HG03457 (cell line): ENCODE measurements around the gene IGSF21.

Experiments
- ATAC-seq: cut with Tn5 transposase; IDR thresholded peaks from one replicate; pipeline ENCODE4 v1.9.1; 2021; ENCODE audit warnings: moderate number of reproducible peaks; ENCODE audit not compliant: unreplicated experiment

The IGSF21 gene

DNA sequence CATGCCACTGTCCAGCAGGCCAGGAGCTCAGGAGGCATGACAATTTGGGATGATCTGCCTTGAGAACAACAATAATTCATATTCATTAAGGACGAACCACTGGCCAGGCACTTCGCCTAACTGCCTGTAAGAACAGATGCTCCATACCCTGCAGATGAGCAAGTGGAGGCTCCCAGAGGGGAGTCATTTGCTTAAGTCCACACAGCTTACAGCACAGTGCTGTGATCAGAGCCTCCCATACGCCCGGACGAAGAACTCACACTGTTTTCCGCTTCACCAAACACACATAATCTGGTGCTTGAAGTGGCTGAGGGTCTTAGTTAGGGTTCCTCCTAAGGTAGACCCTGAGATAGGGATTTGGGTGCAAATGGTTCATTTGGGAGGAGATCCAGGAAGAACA is 279.7 kb downstream of the IGSF21 start:
- ATAC-seq: no peak

DNA sequence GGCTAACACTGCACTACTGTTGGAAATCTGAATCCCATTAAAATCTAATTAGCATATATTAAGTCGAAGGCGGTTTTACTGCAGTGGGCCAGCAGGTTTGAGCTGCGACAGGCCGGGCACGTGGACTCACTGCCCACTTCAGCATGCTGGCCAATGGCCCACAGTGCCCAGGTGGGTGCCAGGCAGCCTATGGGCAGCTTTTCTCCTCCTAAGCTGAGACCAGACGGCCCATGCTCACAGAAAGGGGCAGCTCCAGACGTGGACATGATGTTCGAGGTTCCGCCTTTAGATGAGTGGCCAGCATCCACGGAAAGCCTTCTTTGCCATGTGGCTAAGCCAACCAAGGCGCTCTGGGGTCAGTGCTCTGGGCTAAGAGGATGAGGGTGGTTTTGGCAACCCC is 283.4 kb downstream of the IGSF21 start:
- ATAC-seq: no peak

DNA sequence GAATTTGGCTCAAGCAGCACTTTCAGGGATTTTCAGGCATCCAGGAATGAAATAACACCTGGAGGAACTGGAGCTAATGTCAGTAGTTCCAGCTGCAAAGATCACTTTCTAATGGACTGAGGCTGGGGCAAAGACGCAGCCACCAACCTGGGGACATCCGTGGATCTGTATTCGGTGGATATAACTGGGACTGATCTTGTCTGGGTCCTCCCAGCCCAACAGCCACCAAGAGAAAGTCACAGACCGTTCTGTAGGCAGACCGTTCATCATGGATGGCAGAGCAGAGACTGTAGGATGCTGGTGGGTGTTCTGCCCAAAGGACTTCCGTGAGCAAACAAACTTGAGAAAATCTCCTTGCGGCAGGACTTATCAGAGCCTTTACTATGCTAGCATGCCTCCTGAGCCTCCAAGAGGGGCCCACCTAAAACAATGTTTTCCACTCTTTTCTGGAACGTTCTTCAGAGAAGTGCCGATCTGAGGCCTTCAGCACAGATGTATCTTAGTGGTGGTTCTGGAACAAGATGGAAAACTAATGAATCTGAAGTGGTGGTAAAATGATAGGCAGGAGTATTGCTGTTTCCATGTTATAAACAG is 287.1 kb downstream of the IGSF21 start:
- ATAC-seq: no peak

DNA sequence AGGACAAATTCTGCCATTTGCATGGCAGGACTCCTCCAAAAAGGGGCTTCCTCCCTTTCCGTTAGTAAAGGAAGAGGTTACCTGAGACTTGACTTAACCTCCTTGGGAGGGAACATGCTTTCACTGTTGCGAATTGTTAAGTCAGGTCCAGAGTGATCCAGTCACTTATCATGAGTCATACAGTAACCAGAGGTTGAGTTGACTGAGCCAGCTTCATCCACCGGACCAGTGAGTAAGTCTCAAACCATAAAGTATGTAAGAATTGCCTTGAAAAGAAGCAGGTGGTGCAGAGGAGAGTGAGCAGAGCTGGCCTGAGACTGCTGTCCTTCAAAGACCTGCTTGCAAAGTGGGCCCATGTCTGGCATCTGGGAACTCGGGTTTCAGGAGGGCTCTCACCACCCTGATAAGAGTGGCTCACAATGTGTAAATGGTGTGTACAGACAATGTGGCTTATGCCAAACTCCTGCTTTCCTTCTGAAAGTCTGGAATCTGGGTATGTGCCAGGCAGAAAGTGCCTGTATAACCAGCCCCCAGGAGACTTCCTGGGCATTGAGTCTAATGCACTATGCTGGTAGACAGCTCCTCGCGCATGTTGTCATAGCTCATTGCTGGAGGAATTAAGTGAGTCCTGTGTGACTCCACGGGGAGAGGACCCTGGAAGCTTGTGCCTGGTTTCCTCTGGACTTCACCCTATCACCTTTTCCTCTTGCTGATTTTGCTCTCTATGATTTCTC is 288.8 kb downstream of the IGSF21 start:
- ATAC-seq: no peak

DNA sequence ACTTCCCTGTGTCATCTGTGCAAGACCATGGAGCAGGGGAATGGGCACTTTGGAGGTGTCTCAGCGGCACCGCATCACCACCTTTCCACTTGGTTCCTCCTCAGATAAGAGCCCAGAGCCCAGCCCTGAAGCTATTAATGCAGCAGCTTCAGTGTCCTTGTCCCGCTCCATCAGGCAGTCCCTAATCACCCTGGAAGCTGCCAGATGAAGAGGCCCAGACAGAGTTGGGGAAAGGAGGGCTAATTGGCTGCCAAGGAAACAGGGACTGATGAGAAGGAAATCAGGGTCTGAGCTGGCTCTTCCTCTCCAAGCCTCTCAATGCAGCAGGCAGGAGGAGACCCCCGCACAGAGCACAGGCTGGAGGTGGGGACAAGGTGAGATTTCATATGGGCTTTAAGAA is 290.0 kb downstream of the IGSF21 start:
- no peak for ATAC-seq

DNA sequence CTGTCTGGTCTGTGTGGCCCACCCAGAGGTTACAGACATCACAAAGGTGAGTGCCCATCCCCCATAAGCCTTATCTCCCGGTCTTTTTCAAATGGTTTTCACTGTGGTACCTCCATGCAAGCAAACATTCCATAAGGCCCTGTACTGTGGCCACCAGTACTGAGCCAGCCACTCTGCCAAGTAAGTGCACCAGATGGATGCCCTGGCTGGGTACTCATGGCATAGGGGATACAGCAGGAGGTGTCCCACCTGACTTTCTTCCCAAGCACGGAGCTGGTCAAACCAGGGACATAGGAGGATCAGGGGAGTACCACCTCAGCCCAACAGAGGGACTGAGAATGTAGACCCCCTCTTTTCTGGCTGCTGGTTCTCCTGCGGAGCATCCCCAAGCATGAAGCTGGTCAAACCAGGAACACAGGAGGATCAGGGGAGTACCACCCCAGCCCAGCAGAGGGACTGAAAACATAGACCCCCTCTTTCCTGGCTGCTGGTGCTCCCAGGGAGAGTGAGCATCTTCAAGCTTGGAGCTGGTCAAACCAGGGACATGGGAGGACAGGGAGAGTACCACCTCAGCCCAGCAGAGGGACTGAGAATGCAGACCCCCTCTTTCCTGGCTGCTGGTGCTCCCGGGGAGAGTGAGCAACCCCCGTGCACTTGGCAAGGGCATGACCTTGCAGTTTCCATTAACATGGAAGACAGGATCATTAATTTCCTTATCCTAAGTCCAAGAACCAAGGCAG is 291.4 kb downstream of the IGSF21 start:
- ATAC-seq: no peak

DNA sequence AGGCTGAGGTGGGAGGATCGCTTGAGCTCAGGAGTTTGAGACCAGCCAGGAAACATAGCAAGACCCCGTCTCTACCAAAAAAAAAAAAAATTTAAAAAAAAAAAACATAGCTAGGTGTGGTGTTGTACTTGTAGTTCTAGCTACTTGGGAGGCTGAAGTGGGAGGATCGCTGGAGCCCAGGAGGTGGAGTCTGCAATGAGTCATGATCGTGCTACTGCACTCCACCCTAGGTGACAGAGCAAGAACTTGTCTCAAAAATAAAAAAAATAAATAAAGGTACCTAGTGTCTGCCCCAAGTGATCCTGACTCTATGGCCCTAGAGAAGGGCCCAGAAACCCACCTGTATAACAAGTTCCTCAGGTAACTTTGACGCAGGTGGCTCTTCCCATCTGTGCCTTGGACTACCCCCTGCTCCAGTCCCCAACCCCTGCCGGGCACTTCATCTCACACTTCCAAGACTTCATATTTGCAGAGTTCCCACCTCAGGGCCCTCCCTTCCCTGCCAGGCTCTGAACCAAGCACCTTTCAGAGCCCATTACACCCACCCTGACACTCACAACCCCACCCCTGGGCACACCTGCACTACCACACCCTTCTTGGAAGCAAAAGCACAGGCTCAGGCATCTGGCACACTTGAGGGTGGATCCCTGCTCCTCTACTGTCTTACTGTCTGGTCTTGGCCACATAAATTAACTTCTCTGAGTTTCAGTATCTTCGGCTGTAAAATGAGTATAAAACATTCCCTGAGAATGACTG is 292.9 kb downstream of the IGSF21 start:
- no peak for ATAC-seq

DNA sequence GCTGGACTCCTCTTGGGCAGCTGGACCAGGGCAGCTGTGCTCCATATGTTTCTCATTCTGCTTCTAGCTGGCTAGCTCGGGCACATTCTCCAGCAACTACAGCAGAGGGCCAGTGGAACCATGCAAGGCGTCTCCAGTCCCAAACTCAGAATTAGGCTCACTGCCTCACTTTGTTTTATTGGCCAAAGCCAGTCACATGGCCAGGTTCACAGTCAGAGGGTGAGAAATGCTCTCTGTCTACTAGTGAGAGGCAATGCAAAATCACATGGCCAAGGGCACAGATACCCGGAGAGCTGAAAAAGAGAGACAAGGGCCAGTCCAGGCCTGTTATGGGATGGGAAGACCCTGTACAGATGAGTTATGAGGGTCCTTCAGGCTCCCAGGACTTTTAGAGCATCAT is 294.3 kb downstream of the IGSF21 start:
- ATAC-seq: no peak

DNA sequence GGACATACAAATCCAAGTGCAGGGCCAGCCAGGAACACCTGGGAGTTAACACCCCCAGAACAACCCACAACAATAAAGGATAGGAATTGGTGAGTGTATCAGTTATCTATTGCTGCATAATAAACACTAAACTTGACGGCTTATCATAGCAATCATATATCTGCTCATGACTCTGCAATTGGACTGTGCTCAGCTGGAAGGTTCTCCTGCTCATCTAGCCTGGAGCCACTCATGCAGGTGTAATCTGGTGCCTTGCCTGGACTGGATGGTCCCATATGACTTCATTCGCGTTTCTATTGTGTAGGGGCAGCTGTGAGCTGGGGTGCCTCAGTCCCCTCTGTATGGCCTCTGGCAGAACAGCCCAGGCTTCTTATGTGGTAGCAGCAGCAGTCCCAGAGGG is 296.9 kb downstream of the IGSF21 start:
- ATAC-seq: no peak

DNA sequence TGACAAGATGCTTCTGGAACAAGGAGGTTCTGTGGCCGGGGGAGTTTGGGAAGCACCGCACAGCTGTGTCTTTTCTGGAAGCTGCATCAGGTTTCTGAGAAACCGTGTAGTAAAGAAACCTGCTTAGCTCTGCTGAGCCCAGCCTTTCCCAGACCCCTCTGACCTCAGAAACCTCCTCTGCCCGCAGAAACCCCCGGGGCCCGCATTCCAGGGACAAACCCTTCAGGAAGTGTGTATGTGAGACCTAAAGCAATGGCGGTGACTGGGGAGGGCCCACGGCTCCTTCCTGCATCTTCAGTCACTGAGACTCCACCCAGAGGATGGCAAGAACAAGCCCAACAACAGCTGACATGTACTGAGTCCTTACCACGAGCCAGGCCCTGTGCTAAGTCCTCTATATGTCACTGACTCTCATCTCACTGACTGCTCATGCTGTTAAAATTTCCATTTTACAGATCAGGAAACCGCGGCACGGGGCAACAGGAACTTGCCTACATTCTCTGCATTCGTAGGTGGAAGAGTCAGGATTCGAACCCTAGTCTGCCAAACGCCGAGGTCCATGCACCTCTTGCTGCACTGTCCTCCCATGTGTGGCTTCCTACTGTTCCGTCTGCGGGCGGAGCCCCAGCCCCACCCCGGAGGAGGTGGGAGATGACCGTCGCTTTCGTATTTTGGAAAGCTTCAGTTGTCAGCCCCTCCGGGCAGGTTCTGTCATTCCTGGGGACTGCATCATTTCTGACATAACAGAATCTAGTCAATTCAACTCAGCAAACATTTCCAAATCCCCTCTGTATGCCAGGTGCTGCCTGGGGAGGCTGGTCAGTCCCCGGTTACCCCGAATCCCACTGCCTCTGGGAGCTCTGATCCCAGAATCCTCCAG is 299.8 kb downstream of the IGSF21 start:
- ATAC-seq: no peak

DNA sequence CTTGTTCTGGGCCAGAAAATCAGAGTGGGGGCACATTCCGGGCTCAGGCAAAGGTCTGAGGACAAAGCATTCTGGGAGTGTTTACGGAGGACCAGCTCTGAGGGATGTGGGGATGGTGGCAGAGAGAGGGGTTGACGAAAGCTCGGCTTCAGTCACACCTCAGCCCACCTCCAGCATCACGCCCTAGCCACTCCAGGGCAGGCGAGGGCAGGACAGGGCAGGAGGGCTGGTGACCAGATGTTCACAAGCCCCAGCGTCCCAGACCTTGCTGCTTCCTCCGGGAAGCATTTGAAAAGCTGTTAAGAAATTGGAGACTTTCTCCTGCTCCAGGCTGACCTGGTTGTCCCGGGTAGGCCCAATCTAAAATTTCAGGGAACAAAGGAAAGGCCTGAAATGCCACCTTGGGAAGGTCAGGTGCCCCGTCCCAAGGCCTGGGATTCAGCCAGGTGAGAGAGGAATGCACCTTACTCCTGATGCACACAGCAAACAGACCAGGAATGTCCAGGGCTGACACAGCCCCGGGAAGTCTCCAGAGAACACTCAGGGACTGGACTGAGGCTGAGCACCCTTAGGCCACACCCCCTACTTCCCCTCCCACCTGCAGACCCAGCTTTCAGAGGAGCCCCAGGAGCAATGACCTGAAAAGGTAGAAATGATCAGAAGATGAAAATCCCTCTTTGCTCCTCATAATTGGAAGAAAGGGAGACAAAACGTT is 301.2 kb downstream of the IGSF21 start:
- no peak for ATAC-seq

DNA sequence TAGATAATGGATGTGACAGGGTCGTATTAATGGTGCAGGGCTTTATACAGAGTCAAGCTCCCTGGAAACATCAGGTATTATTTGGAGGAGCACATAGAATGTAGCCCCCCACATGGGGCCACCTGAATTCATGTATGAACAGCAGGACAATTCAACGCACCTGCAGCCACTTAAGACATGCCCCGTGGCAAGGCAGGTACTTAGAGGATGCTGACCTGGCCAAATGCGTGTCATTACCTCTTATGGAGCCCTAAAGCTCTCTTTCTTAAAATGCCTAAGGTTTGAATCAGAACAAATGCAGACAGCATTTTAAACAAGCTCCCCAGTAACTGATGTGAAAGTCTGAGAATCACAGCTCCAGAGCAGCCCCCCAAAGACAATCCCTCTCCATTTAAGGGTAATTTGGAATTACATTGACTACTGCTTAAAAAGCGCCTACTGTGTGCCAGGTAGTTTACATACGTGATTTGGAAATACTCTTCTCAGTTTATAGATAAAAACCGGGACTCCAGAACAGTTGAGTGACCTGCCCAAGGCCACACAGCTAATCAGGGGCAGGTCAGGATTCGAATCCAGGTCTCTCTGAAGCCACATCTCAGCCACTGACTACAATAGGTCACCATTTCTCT is 302.1 kb downstream of the IGSF21 start:
- no peak for ATAC-seq

DNA sequence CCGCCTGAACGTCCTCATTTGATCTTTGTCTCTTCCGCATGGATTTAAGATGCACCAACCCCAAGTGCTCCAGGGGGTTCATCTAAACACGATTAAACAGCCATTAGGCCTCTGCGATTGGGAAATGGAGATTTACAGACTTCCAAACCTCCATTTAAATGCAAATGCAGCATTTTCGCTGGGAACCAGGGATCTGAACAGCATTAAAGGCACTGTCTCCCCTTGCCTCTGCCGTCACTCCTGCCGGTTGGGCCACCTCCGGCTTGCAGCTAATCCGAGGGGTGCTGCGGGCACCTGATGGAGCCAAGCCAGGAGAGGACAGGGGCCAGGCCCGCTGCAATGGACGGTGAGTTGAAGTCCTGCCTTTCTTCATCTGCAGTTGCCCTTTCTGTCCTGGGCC is 302.8 kb downstream of the IGSF21 start:
- ATAC-seq: no peak

DNA sequence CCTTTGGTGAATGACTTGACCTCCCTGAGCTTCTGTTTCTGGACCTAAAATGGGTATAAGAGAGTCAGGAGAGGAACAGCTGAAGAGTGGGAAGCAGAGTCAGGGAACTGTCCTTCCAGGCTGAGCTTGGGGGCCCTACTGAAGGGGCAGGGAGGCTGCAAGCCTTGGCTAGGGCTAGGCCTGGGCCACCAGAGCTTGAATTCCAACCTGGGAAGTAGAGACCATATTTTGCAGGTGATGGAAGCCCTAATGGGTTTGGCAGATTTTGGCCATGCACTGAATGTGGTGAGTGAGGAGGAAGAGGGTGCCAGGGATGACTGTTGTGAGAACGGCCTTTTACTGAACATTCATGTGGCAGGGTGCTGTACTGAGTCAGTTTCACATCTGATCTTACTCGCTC is 303.7 kb downstream of the IGSF21 start:
- ATAC-seq: no peak

DNA sequence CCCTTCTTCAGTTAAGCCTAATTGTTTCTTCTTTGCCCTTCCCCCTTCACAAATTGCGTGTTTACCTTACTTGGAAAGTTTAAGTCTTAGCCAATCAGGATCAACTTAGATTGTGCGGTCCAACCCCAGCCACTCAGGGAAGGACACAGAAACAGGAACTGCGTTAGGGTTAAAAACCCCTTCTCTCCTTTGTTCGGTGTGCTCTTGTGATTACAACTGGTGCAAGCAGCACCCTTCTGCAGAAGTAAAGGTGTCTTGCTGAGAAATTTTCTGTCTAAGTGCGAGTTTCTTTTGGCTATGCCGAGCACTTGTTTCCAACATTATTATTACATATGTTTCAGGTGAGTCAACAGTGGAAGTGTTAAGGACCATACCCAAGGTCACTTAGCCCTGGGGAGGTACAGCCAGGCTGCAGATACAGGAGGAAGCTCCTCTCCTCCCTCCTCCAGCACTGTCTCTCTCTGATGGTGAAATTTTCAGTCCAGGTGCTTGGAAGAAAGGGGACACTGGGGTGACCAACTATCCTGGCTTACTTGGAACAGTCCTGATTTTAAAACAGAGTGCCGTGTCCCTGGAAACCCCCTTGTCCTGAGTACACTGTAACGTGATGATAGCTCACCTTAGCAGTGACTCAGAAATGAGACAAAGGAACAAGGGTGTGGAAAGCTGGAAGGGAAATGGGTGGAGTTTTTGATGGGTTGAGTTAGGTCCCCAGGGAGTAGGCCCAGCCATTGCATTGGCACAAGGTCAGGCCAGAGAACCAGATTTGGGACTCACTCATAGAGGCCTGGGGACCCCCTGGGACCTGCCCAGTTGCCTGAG is 304.4 kb downstream of the IGSF21 start:
- no peak for ATAC-seq

DNA sequence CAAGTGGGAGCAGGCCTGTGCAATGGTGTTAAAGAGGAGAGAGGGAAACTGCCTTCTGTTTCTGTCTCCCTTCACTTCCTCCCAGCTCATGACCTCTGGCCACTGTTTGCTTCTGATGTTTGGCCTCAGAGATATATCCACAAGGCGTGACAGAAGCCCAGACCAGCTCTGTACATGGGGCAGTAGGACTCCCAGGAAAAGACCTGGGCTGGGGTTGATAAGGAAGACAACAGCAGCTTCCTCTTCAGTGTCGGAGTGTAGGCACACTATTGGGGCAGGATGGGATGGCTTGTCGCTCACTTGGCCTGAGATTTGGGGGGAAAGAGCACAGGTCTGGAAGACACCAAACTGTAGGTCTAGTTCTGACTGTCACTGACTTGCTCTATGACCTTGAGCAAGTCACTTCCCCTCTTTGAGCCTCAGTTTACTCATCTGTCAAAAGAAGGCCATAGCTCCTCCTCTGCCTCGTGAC is 305.3 kb downstream of the IGSF21 start:
- no peak for ATAC-seq

DNA sequence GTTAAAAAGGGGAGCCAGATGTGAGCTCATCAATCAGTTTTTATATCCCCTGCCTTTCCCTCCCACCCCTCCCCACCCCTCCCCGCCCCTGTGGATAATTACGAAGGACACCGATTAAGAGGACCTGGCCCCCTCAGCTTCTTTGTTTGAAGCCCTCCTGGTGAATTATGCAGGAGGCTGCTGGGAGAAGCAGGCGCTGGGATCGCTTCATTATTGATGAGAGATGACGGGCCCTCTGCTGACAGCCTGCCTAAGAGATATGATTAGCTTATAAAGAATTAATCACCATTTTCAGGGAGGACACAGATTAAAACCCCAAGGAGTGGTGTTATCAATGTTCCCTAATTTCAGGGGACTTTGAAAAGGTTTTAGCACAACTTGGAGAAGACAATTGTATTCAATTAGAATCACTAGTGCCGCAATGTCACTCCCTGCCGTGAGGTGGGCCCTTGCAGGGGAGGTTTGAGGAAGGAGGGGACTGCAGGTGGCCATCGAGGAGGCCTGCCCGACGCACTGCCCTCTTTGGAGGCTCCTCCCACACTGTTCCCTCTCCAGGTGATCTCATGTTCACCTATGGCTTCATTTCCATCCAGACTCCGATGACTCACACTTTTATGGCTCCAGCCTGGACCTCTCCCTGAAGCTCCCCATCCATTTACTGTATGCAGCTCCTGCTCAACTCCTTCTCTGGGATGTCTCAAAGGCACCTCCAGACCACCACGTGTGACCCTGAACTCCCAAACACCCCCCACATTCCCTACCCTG is 306.1 kb downstream of the IGSF21 start:
- ATAC-seq: no peak

DNA sequence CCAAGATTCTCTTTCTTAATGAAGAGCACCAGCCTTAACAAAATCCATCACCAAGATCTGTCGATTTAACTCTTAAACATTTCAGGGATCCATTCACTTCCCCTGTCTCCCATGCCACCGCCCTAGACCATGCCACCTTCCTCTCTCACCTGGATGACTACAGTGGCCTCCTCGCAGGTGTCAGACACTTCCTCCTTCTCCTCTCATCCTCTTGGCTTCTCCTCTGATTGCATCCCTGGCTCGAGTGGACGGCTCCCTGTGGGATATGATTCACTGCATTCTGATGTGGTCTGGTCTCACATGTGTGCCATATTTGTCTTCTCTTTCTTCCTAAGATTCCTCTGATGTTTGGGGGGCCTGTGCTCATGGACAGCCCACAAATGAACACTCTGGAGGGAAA is 306.7 kb downstream of the IGSF21 start:
- ATAC-seq: no peak
